Vagina (tissue), 2 donors: ENCODE measurements around the gene ANKLE1. TPM values are rescaled to one million over a fixed set of nuclear protein-coding genes. Genes with fewer than 3 reads are reported as not detected.
"Not testable (repeated sequence)": the region's sequence is repeated elsewhere in the genome, so short reads cannot be mapped to it uniquely, and the experiment has no call there.

ENCODE experiments used
- DNase-seq, 2 donors: peaks; one replicate each; pipeline ENCODE4 v3.0.0-alpha.2; 2017; ENCODE audit errors: extremely low spot score in 2 of 2
- H3K27ac ChIP-seq: fragments of 200-600 bp; sonication (generic); one replicate; pipeline ENCODE4 v1.5.1; 2019
- H3K27me3 ChIP-seq: fragments of 200-600 bp; sonication (generic); one replicate; pipeline ENCODE4 v1.5.1; 2019
- H3K36me3 ChIP-seq, 2 donors: fragments of 200-600 bp; sonication (generic); one replicate each; pipeline ENCODE4 v1.5.1; 2017 to 2019
- H3K4me1 ChIP-seq: fragments of 200-600 bp; sonication (generic); one replicate; pipeline ENCODE4 v1.5.1; 2019
- H3K4me3 ChIP-seq, 2 donors: fragments of 200-600 bp; sonication (generic); 1 replicate in 1 of 2; 2 replicates in 1 of 2; pipeline ENCODE4 v1.5.1; 2016 to 2019
- H3K9me3 ChIP-seq: fragments of 200-600 bp; sonication (generic); one replicate; pipeline ENCODE4 v1.5.1; 2019
- CTCF ChIP-seq, 3 experiments: fragments of 450-650 bp in 2 of 3; fragments of 200-600 bp in 1 of 3; sonication (generic) in 1 of 3; IDR thresholded peaks; one replicate each; pipeline ENCODE4 v1.5.1; 2017 to 2019; ENCODE audit warnings: antibody characterized with exemption in 3 of 3, mild to moderate bottlenecking in 2 of 3, moderate library complexity in 2 of 3
- POLR2A ChIP-seq, 2 donors: fragments of 450-650 bp; IDR thresholded peaks; one replicate each; pipeline ENCODE4 v1.6.1; 2017; ENCODE audit warnings: antibody characterized with exemption in 2 of 2, mild to moderate bottlenecking in 2 of 2, moderate library complexity in 2 of 2
- POLR2AphosphoS5 ChIP-seq, 2 donors: sonication (generic); formaldehyde crosslinking; IDR thresholded peaks; one replicate each; pipeline ENCODE4 v1.9.0; 2017; ENCODE audit warnings: antibody characterized with exemption in 2 of 2, mild to moderate bottlenecking in 2 of 2, low read depth in 1 of 2; ENCODE audit not compliant: insufficient read depth in 1 of 2
- intact Hi-C: fragments of 100-400 bp; cut with DNase I; formaldehyde crosslinking; loops from one replicate; pipeline ENCODE4 v1.15.1; 2023
- total RNA-seq: library from RNA; depleted of rRNA; stranded (reverse); fragments of >200 nt; gene quantifications from one replicate; pipeline ENCODE4 v1.2.3, GENCODE V29; 2016

ANKLE1 gene
- total RNA-seq, 1 donor from 2014 or later = 2.9 TPM

DNA sequence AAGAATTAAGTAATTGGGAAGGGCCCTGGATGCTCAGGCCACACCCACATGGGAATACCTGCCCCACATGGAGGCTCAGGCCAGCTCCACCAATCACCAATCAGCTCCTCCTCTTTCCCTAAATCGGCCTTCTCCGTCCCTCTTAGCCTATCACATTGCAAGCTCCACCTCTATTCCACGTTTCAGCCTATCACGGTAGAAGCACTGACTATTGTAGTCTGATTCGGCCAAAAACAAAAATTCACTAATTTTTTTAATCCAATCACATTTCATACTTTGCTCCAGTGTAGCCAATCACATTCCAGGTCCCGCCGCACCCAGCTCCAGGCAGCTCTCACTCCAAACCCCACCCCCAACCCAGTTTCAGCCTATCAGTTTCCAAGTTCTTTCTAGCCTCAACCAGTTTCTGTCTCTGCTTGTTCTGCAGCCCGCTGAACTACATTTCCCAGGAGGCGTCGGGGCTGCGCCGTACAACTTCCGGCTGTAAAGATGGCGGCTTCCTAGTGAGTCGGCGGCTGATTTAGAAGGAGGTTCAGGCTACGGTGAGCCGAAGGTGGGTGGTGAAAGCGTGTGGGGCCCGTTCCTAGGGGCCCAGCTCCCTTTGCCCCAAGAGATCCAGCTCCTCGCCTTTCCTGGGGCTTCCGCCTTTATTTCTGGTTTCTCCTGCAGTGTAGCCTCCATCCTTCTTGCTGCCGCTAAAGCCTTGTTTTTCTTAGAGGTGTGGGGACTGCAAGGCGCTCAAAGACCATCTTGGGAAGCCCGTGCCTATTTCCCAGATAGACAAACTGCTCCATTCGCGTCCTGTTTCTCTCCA lies 14.5 kb upstream of the ANKLE1 start, which contains the start of gene BABAM1:
BABAM1 (plus strand) TSS at position 469 of the 814 bp plus-strand sequence. CDS start 1,364 bp downstream, outside the sequence.
- DNase-seq = peak; percentile 98
- Histone ChIP-seq H3K4me1 (peaks cover 16% of the 10 kb centered on the region), H3K36me3 (peaks cover 0 to 30% of the 10 kb centered on the region in 2 donors), H3K27me3 (no peaks in the 10 kb centered on the region), H3K27ac (peak within 1 kb of the TSS; percentile 69), H3K4me3 (peak within 1 kb of the TSS; percentile 75 to 83), H3K9me3 (no peaks in the 10 kb centered on the region)
- intact Hi-C loops = no loop called here
- no peak for TF ChIP-seq POLR2A (IDR thresholded peaks at IDR 0.05)
- TF ChIP-seq CTCF (IDR thresholded peaks at IDR 0.05) = no peak
- TF ChIP-seq POLR2AphosphoS5 (IDR thresholded peaks at IDR 0.05; ENCODE audit: insufficient read depth in 1 of 2, low read depth in 1 of 2) = peak; percentile 78 to 99

- peaks cover 0 to 41% of the 10 kb centered on the region in 2 donors for H3K36me3 ChIP-seq
- no peak overlapping the region for H3K4me3 ChIP-seq
- peaks cover 16% of the 10 kb centered on the region for H3K4me1 ChIP-seq
- no peak for DNase-seq
- H3K27me3 ChIP-seq = no peaks in the 10 kb centered on the region
- H3K9me3 ChIP-seq = no peaks in the 10 kb centered on the region
- no peak overlapping the region for H3K27ac ChIP-seq
- intact Hi-C loops = no loop called here
- TF ChIP-seq POLR2AphosphoS5 (IDR thresholded peaks at IDR 0.05; ENCODE audit: insufficient read depth in 1 of 2, low read depth in 1 of 2) = no peak
- TF ChIP-seq POLR2A (IDR thresholded peaks at IDR 0.05) = no peak
- no peak for TF ChIP-seq CTCF (IDR thresholded peaks at IDR 0.05)
Observed at GRCh38 chr19:17268754-17269153, 12.9 kb upstream of the ANKLE1 start.

DNA sequence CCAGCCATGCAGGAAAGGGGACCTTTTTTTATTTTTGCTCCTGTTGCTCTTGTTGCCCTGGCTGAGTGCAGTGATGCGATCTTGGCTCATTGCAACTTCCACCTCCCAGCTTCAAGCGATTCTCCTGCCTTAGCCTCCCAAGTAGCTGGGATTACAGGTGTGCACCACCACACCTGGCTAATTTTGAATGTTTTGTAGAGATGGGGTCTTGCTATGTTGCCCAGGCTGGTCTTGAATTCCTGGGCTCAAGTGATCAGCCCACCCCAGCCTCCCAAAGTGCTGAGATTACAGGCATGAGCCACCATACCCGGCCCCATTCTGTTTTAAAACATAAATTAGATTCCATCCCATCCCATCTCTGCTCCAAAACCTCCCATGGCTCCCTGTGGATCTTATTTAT lies 6.8 kb upstream of the ANKLE1 start:
- intact Hi-C loops = loop anchor here (5.0 kb wide), 1 partner anchor 68 kb away; no protein-coding TSS in a partner anchor
- not testable (repeated sequence) for DNase-seq, H3K27me3 ChIP-seq, H3K4me1 ChIP-seq, H3K9me3 ChIP-seq, H3K4me3 ChIP-seq, H3K27ac ChIP-seq
- peaks cover 0 to 64% of the 10 kb centered on the region in 2 donors for H3K36me3 ChIP-seq

GRCh38 chr19:17275441-17276175 lies 6.1 kb upstream of the ANKLE1 start:
- Histone ChIP-seq H3K9me3 (no peaks in the 10 kb centered on the region), H3K27me3 (no peaks in the 10 kb centered on the region), H3K27ac (no peak overlapping the region), H3K4me1 (no peaks in the 10 kb centered on the region), H3K36me3 (peaks cover 0 to 59% of the 10 kb centered on the region in 2 donors), H3K4me3 (no peak overlapping the region)
- no peak for DNase-seq
- TF ChIP-seq POLR2AphosphoS5 (IDR thresholded peaks at IDR 0.05; ENCODE audit: insufficient read depth in 1 of 2, low read depth in 1 of 2) (no peak), POLR2A (IDR thresholded peaks at IDR 0.05) (no peak), CTCF (IDR thresholded peaks at IDR 0.05) (no peak)
- intact Hi-C loops = loop anchor here (5.0 kb wide), 1 partner anchor 68 kb away; no protein-coding TSS in a partner anchor

- Histone ChIP-seq H3K36me3 (peaks cover 0 to 27% of the 10 kb centered on the region in 2 donors), H3K27me3 (no peaks in the 10 kb centered on the region), H3K9me3 (no peaks in the 10 kb centered on the region), H3K27ac (no peak overlapping the region), H3K4me3 (no peak overlapping the region), H3K4me1 (peaks cover 16% of the 10 kb centered on the region)
- intact Hi-C loops = loop anchor here (5.0 kb wide), 1 partner anchor 72 kb away; no protein-coding TSS in a partner anchor
- DNase-seq = no peak
- TF ChIP-seq CTCF (IDR thresholded peaks at IDR 0.05) = no peak
- TF ChIP-seq POLR2AphosphoS5 (IDR thresholded peaks at IDR 0.05; ENCODE audit: insufficient read depth in 1 of 2, low read depth in 1 of 2) = no peak
- TF ChIP-seq POLR2A (IDR thresholded peaks at IDR 0.05) = no peak
Observed at GRCh38 chr19:17279436-17279835, 2.3 kb upstream of the ANKLE1 start.
